H1 (cell line): ENCODE results near the gene KCNJ4. TPM values are rescaled to one million over a fixed set of nuclear protein-coding genes. Genes with fewer than 3 reads are reported as not detected.

ENCODE experiments used
- CTCF ChIA-PET: fragments of 300-600 bp; sonication (Branson Sonifier 250); formaldehyde crosslinking; loops from one replicate; lab custom pipeline; 2021; ENCODE audit not compliant: partially characterized antibody; lab: Charles Lee
- POLR2A ChIA-PET: fragments of 300-600 bp; sonication (Branson Sonifier 250); formaldehyde crosslinking; loops from one replicate; lab custom pipeline; 2021; ENCODE audit warnings: inconsistent platforms; ENCODE audit not compliant: partially characterized antibody; lab: Charles Lee
- DNase-seq, 2 experiments: peaks; one replicate each; pipeline versions ENCODE4 v3.0.0 to v3.0.0-alpha.2; 2010 to 2022; ENCODE audit warnings: low spot score in 2 of 2, low read depth in 1 of 2, mixed read lengths in 1 of 2
- FAIRE-seq: peaks from 2 replicates; lab custom pipeline; 2011; peaks lifted over from hg19 to GRCh38; lab: Jason Lieb, UNC
- H2AFZ ChIP-seq: 2 replicates; pipeline ENCODE4 v1.8.1; 2012; ENCODE audit warnings: low read length, inconsistent platforms
- H2AK5ac ChIP-seq: 2 replicates; pipeline ENCODE4 v1.6.1; 2013; ENCODE audit warnings: low read depth, low read length
- H2BK120ac ChIP-seq: replicated peaks from 2 replicates; pipeline ENCODE3; 2013; ENCODE audit warnings: low read depth, low read length, inconsistent platforms
- H2BK12ac ChIP-seq: 2 replicates; pipeline ENCODE4 v1.6.1; 2013; ENCODE audit warnings: low read depth, low read length
- H2BK15ac ChIP-seq: 2 replicates; pipeline ENCODE4 v1.6.1; 2013; ENCODE audit warnings: low read length
- H2BK20ac ChIP-seq: 2 replicates; pipeline ENCODE4 v1.6.1; 2013; ENCODE audit warnings: low read length
- H2BK5ac ChIP-seq: 2 replicates; pipeline ENCODE4 v1.6.1; 2013; ENCODE audit warnings: low read depth, low read length
- H3K14ac ChIP-seq: 2 replicates; pipeline ENCODE4 v1.6.1; 2013; ENCODE audit warnings: inconsistent platforms; ENCODE audit not compliant: insufficient read length
- H3K18ac ChIP-seq: 2 replicates; pipeline ENCODE4 v1.6.1; 2013; ENCODE audit warnings: low read length; ENCODE audit errors: extremely low read depth
- H3K23ac ChIP-seq: 2 replicates; pipeline ENCODE4 v1.6.1; 2013; ENCODE audit warnings: inconsistent platforms; ENCODE audit not compliant: insufficient read length
- H3K23me2 ChIP-seq: 2 replicates; pipeline ENCODE4 v1.6.1; 2013; ENCODE audit warnings: low read depth, low read length
- H3K27ac ChIP-seq: 2 replicates; pipeline ENCODE4 v1.6.1; 2011; ENCODE audit warnings: low read depth, low read length, inconsistent platforms
- H3K27me3 ChIP-seq, 4 experiments: replicated peaks in 1 of 4; 1 replicate in 1 of 4; 2 replicates in 3 of 4; pipeline versions ENCODE4 v1.6.1 to v1.8.1; 2011 to 2013; ENCODE audit warnings: low read length in 3 of 4, mild to moderate bottlenecking in 3 of 4, inconsistent platforms in 2 of 4, mixed read lengths in 2 of 4, moderate library complexity in 1 of 4; ENCODE audit not compliant: control insufficient read depth in 3 of 4, insufficient read depth in 3 of 4; ENCODE audit errors: extremely low read depth in 1 of 4
- H3K36me3 ChIP-seq, 4 experiments: 2 replicates each; pipeline versions ENCODE4 v1.6.1 to v1.8.1; 2011 to 2013; ENCODE audit warnings: mild to moderate bottlenecking in 4 of 4, low read length in 3 of 4, moderate library complexity in 2 of 4, control low read depth in 1 of 4, inconsistent platforms in 1 of 4; ENCODE audit not compliant: insufficient read depth in 4 of 4, control insufficient read depth in 2 of 4
- H3K4ac ChIP-seq: replicated peaks from 2 replicates; pipeline ENCODE3; 2013; ENCODE audit warnings: low read length, low read depth, mixed read lengths, inconsistent platforms; ENCODE audit not compliant: insufficient read length
- H3K4me1 ChIP-seq, 4 experiments: replicated peaks in 1 of 4; 1 replicate in 1 of 4; 2 replicates in 3 of 4; pipeline versions ENCODE4 v1.6.1 to v1.8.1; 2011 to 2013; ENCODE audit warnings: low read length in 3 of 4, inconsistent platforms in 2 of 4, mixed read lengths in 1 of 4; ENCODE audit not compliant: insufficient read depth in 4 of 4, control insufficient read depth in 3 of 4
- H3K4me2 ChIP-seq, 2 experiments: 2 replicates each; pipeline versions ENCODE4 v1.6.1 to v1.8.1; 2011 to 2013; ENCODE audit warnings: low read depth in 2 of 2, low read length in 2 of 2, control low read depth in 1 of 2, inconsistent platforms in 1 of 2, mild to moderate bottlenecking in 1 of 2; ENCODE audit not compliant: insufficient read depth in 1 of 2
- H3K4me3 ChIP-seq, 4 experiments: fragments of 200-600, 300-600 bp in 1 of 4; sonication (generic), shearing (Covaris generic), sonication (Bioruptor Twin) in 1 of 4; 2 replicates each; pipeline versions ENCODE4 v1.5.1 to v1.8.1; 2011 to 2016; ENCODE audit warnings: low read length in 4 of 4, low read depth in 3 of 4, control low read depth in 2 of 4, inconsistent platforms in 2 of 4, mild to moderate bottlenecking in 2 of 4, mixed read lengths in 1 of 4, moderate library complexity in 1 of 4; ENCODE audit not compliant: insufficient read depth in 2 of 4; ENCODE audit errors: extremely low read depth in 1 of 4
- H3K56ac ChIP-seq: replicated peaks from 2 replicates; pipeline ENCODE3; 2013; ENCODE audit warnings: low read depth, mild to moderate bottlenecking, mixed read lengths, low read length, inconsistent platforms; ENCODE audit not compliant: insufficient read length
- H3K79me1 ChIP-seq: 2 replicates; pipeline ENCODE4 v1.6.1; 2013; ENCODE audit warnings: low read depth, low read length, control low read depth
- H3K79me2 ChIP-seq, 2 experiments: 2 replicates each; pipeline versions ENCODE4 v1.6.1 to v1.8.1; 2012 to 2013; ENCODE audit warnings: low read length in 2 of 2, mild to moderate bottlenecking in 2 of 2, inconsistent platforms in 1 of 2; ENCODE audit not compliant: insufficient read depth in 2 of 2, control insufficient read depth in 1 of 2
- H3K9ac ChIP-seq, 4 experiments: replicated peaks in 1 of 4; 1 replicate in 1 of 4; 2 replicates in 3 of 4; pipeline versions ENCODE4 v1.6.1 to v1.8.1; 2011 to 2013; ENCODE audit warnings: low read depth in 3 of 4, low read length in 3 of 4, control low read depth in 2 of 4, mild to moderate bottlenecking in 2 of 4, moderate library complexity in 2 of 4, inconsistent platforms in 1 of 4; ENCODE audit errors: extremely low read depth in 1 of 4
- H3K9me3 ChIP-seq, 2 experiments: 2 replicates each; pipeline versions ENCODE4 v1.6.1 to v1.8.1; 2012 to 2013; ENCODE audit warnings: mild to moderate bottlenecking in 2 of 2, moderate library complexity in 2 of 2, control low read depth in 1 of 2, inconsistent platforms in 1 of 2, low read depth in 1 of 2, low read length in 1 of 2, mixed read lengths in 1 of 2; ENCODE audit not compliant: insufficient read depth in 2 of 2
- H4K20me1 ChIP-seq, 2 experiments: replicated peaks in 1 of 2; 2 replicates each; pipeline versions ENCODE3 to v1.8.1; 2011 to 2013; ENCODE audit warnings: inconsistent platforms in 2 of 2, low read length in 2 of 2, mild to moderate bottlenecking in 1 of 2; ENCODE audit not compliant: insufficient read depth in 2 of 2, control insufficient read depth in 1 of 2
- H4K5ac ChIP-seq: 2 replicates; pipeline ENCODE4 v1.6.1; 2013; ENCODE audit warnings: low read length, low read depth, mixed read lengths, inconsistent platforms; ENCODE audit not compliant: insufficient read length
- H4K8ac ChIP-seq: 2 replicates; pipeline ENCODE4 v1.8.0; 2013; ENCODE audit warnings: mild to moderate bottlenecking, moderate library complexity, low read length, inconsistent platforms; ENCODE audit not compliant: insufficient read depth; ENCODE audit errors: extremely low read depth
- H4K91ac ChIP-seq: replicated peaks from 2 replicates; pipeline ENCODE3; 2013; ENCODE audit warnings: low read length, mixed read lengths, inconsistent platforms; ENCODE audit not compliant: insufficient read length
- CREB1 ChIP-seq: IDR thresholded peaks from 2 replicates; pipeline ENCODE4 v1.6.1; 2012; ENCODE audit warnings: inconsistent platforms
- SIN3A ChIP-seq, 2 experiments: IDR thresholded peaks in 1 of 2; conservative IDR thresholded peaks in 1 of 2; 2 replicates each; pipeline ENCODE4 v1.6.1; 2011 to 2012; ENCODE audit warnings: low read length in 2 of 2, improper control_type of control experiment in 1 of 2, low read depth in 1 of 2, mild to moderate bottlenecking in 1 of 2
- WGBS, 2 experiments: shearing (Covaris generic) in 1 of 2; methylation state at CpG; one replicate each; pipeline versions ENCODE4 v1.1.6 to v1.1.7; 2013 to 2015; ENCODE audit warnings: low lambda C conversion rate in 2 of 2, mixed read lengths in 2 of 2, inconsistent platforms in 1 of 2, low coverage in 1 of 2, missing lambda C conversion rate in 1 of 2; ENCODE audit not compliant: insufficient replicate concordance in 2 of 2, insufficient coverage in 1 of 2, insufficient read length in 1 of 2; ENCODE audit errors: extremely low coverage in 1 of 2, missing lambda C conversion rate in 1 of 2; 5-methylcytosine and 5-hydroxymethylcytosine counted together
- polyA plus RNA-seq, 7 experiments: library from polyadenylated mRNA; depleted of rRNA in 3 of 7; stranded (reverse) in 5 of 7; unstranded in 2 of 7; fragments of >200 nt in 5 of 7; fragments of 200-250 nt in 2 of 7; gene quantifications; 1 replicate in 5 of 7; 2 replicates in 1 of 7; 4 replicates in 1 of 7; pipeline versions ENCODE4 v1.2.1 to v1.2.3, GENCODE V29; 2011 to 2013; ENCODE audit warnings: missing spikeins in 2 of 7, mixed read lengths in 2 of 7
- total RNA-seq: library from RNA; stranded (reverse); fragmentation: NEBNext Ultra II Directional; extraction: Animal tissue kit (Norgen Biotek cat#: 25700); gene quantifications from 2 replicates; pipeline ENCODE4 v1.2.1, GENCODE V29; 2021

Gene KCNJ4
- total and polyA plus RNA-seq, 2 of the 8 experiments (the other 6 are each of a cell fraction or from before 2014, with no cell fraction given), result 1.4 to 2.2 TPM

DNA sequence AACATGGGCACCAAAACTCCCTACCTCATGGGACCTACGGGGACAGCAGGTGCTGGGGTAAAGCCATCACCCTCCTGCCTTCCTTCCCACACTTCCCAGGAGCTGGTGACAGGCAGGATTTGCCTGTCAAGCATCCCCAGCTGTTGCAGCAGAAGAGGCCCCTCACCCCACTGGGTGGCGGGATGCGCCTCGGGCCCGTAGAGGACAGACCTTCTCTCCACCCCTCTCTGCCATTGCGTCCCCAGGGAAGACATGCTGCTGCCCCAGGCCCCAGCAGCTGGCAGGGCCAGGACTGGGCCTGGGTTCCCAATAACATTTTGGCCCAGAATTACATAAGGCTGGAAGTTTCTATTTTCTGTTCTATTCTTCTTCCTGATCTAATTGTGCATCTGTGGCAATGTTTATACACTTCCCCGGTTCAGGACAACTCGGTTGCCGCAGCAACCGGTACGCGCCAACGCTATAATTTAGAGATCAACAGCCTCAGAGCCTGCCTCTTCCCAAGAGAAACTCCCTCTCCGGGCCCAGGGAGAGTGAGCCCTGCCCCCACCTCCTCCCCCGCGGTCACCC lies 25.4 kb downstream of the KCNJ4 start:
- H3K79me1 ChIP-seq, result no peaks in the 10 kb centered on the region
- no peak overlapping the region for H3K9ac ChIP-seq
- no peak overlapping the region for H3K23ac ChIP-seq
- H3K4me2 ChIP-seq, result no peak overlapping the region
- H3K27me3 ChIP-seq, result no peaks in the 10 kb centered on the region
- H3K14ac ChIP-seq, result no peak overlapping the region
- H3K18ac ChIP-seq, result no peak overlapping the region
- WGBS, 2 experiments, result 93% methylated on average over 14 of the region's 16 CpGs; no CpG with 5 or more reads in 1 of the 2 experiments
- H4K20me1 ChIP-seq, result no peaks in the 10 kb centered on the region
- H3K79me2 ChIP-seq, result no peaks in the 10 kb centered on the region
- no peak overlapping the region for H2BK20ac ChIP-seq
- no peak overlapping the region for H3K4ac ChIP-seq
- H2BK12ac ChIP-seq, result no peak overlapping the region
- no peak overlapping the region for H4K8ac ChIP-seq
- no peaks in the 10 kb centered on the region for H3K23me2 ChIP-seq
- DNase-seq (no peak), FAIRE-seq (no peak)
- no peak overlapping the region for H3K27ac ChIP-seq
- no peak overlapping the region for H3K56ac ChIP-seq
- peaks cover 0 to 2% (median 0%) of the 10 kb centered on the region in 4 experiments; a peak in 3 of 7 replicates for H3K4me1 ChIP-seq
- no peaks in the 10 kb centered on the region for H3K9me3 ChIP-seq
- H4K91ac ChIP-seq, result no peak overlapping the region
- ChIA-PET CTCF (interaction anchor here (0.6 to 1.1 kb wide), 2 partner anchors 18 to 235 kb away, joined by 4 read pairs; no protein-coding TSS in a partner anchor), POLR2A (interaction anchor here (1.0 to 1.4 kb wide), 3 partner anchors 10 to 52 kb away, joined by 3 read pairs; no protein-coding TSS in a partner anchor)
- no peak overlapping the region for H4K5ac ChIP-seq
- H2AFZ ChIP-seq, result no peak overlapping the region
- H2BK5ac ChIP-seq, result no peak overlapping the region
- H2BK15ac ChIP-seq, result no peak overlapping the region
- H3K36me3 ChIP-seq, result no peaks in the 10 kb centered on the region
- no peak overlapping the region for H2AK5ac ChIP-seq
- H2BK120ac ChIP-seq, result no peak overlapping the region
- no peak overlapping the region for H3K4me3 ChIP-seq
- TF ChIP-seq SIN3A (conservative IDR thresholded peaks at IDR 0.05 in 1 of 2, IDR thresholded peaks at IDR 0.05 in 1 of 2; ENCODE audit: low read depth in 1 of 2, low read length in 2 of 2), result peak in 1 of 2 experiments; percentile 52; a peak in 1 of 4 replicates
- TF ChIP-seq CREB1, result no peak
- TF ChIP-seq, all 59 proteins: peak for 1
